GM23338 (cell line): ENCODE measurements around the gene LHX4. TPM values are rescaled to one million over a fixed set of nuclear protein-coding genes. Genes with fewer than 3 reads are reported as not detected.

Experiments
- ATAC-seq: fragments of 200-7000 bp; cut with Tn5 transposase; 3 replicates; pipeline ENCODE4 v1.9.1; 2020
- DNase-seq: peaks from one replicate; pipeline ENCODE4 v3.0.0-alpha.2; 2015; ENCODE audit warnings: low spot score
- H2AFZ ChIP-seq: fragments of 200-600 bp; sonication (generic); 2 replicates; pipeline ENCODE4 v1.8.0; 2016; ENCODE audit warnings: antibody characterized with exemption, mild to moderate bottlenecking, moderate library complexity
- H3F3A ChIP-seq: fragments of 200-600 bp; sonication (generic); replicated peaks from 2 replicates; pipeline ENCODE4 v1.8.0; 2017; ENCODE audit warnings: antibody characterized with exemption, mixed run types, low read depth
- H3K27ac ChIP-seq: fragments of 200-600 bp; sonication (generic); 2 replicates; pipeline ENCODE4 v1.6.1; 2016; ENCODE audit warnings: low read depth
- H3K27me3 ChIP-seq: fragments of 200-600 bp; sonication (generic); 2 replicates; pipeline ENCODE4 v1.8.0; 2016; ENCODE audit warnings: mild to moderate bottlenecking, mixed run types, moderate library complexity; ENCODE audit not compliant: insufficient read depth
- H3K36me3 ChIP-seq: fragments of 200-600 bp; sonication (generic); 2 replicates; pipeline ENCODE4 v1.8.0; 2016; ENCODE audit warnings: mild to moderate bottlenecking; ENCODE audit not compliant: insufficient read depth
- H3K4me1 ChIP-seq: fragments of 200-600 bp; sonication (generic); 2 replicates; pipeline ENCODE4 v1.8.0; 2016; ENCODE audit warnings: mild to moderate bottlenecking, moderate library complexity; ENCODE audit not compliant: insufficient read depth
- H3K4me2 ChIP-seq: fragments of 200-600 bp; sonication (generic); 2 replicates; pipeline ENCODE4 v1.7.1; 2017; ENCODE audit warnings: mixed run types
- H3K4me3 ChIP-seq: fragments of 200-600 bp; sonication (generic); 2 replicates; pipeline ENCODE4 v1.6.1; 2016; ENCODE audit warnings: mixed run types
- H3K79me2 ChIP-seq: fragments of 200-600 bp; sonication (generic); replicated peaks from 2 replicates; pipeline ENCODE4 v1.8.0; 2017; ENCODE audit warnings: mild to moderate bottlenecking; ENCODE audit not compliant: insufficient read depth
- H3K9me2 ChIP-seq: fragments of 200-600 bp; sonication (generic); 2 replicates; pipeline ENCODE4 v1.8.0; 2017; ENCODE audit not compliant: insufficient read depth
- H4K20me1 ChIP-seq: fragments of 200-600 bp; sonication (generic); replicated peaks from 2 replicates; pipeline ENCODE4 v1.8.0; 2017; ENCODE audit warnings: mild to moderate bottlenecking; ENCODE audit not compliant: insufficient read depth
- H3K27ac Mint-ChIP-seq: 2 replicates; pipeline ENCODE4 v1.8.0; 2020; ENCODE audit warnings: inconsistent platforms, mild to moderate bottlenecking, moderate library complexity, mixed read lengths
- H3K27me3 Mint-ChIP-seq: 3 replicates; pipeline ENCODE4 v1.8.0; 2022; ENCODE audit warnings: low read depth, mild to moderate bottlenecking, moderate library complexity, mixed read lengths, inconsistent platforms; ENCODE audit not compliant: insufficient read depth, poor library complexity
- H3K36me3 Mint-ChIP-seq: 3 replicates; pipeline ENCODE4 v1.8.0; 2021; ENCODE audit warnings: low read depth, mild to moderate bottlenecking, inconsistent platforms, moderate library complexity, mixed read lengths
- H3K4me1 Mint-ChIP-seq: 3 replicates; pipeline ENCODE4 v1.8.0; 2020; ENCODE audit warnings: mild to moderate bottlenecking, inconsistent platforms, mixed read lengths
- H3K4me3 Mint-ChIP-seq: 3 replicates; pipeline ENCODE4 v1.8.0; 2021; ENCODE audit warnings: moderate library complexity, mild to moderate bottlenecking, inconsistent platforms, mixed read lengths
- H3K9me3 Mint-ChIP-seq: 3 replicates; pipeline ENCODE4 v1.8.0; 2020; ENCODE audit warnings: moderate library complexity, mild to moderate bottlenecking, inconsistent platforms, mixed read lengths
- CREB1 ChIP-seq: fragments of 250-450 bp; sonication (Bioruptor Pico); IDR thresholded peaks from 2 replicates; pipeline ENCODE4 v1.5.0; 2020; ENCODE audit warnings: low read depth, mild to moderate bottlenecking, moderate library complexity
- CTCF ChIP-seq, 2 experiments: fragments of 200-600 bp in 1 of 2; sonication (generic) in 1 of 2; conservative IDR thresholded peaks; 2 replicates each; pipeline versions ENCODE4 v1.5.1 to v1.6.1; 2016 to 2017; ENCODE audit warnings: antibody characterized with exemption in 2 of 2, low read depth in 2 of 2, mild to moderate bottlenecking in 2 of 2, moderate library complexity in 1 of 2
- EZH2 ChIP-seq: fragments of 200-600 bp; sonication (generic); IDR thresholded peaks from one replicate; pipeline ENCODE4 v1.8.0; 2017; ENCODE audit warnings: antibody characterized with exemption, mild to moderate bottlenecking, low read depth; ENCODE audit not compliant: unreplicated experiment
- EZH2phosphoT487 ChIP-seq: fragments of 200-600 bp; sonication (generic); IDR thresholded peaks from one replicate; pipeline ENCODE4 v1.8.1; 2018; ENCODE audit warnings: antibody characterized with exemption; ENCODE audit not compliant: unreplicated experiment
- JUNB ChIP-seq: IDR thresholded peaks from one replicate; pipeline ENCODE4 v1.6.1; 2016; ENCODE audit warnings: antibody characterized with exemption; ENCODE audit not compliant: unreplicated experiment
- NANOG ChIP-seq: IDR thresholded peaks from 2 replicates; pipeline ENCODE4 v1.6.1; 2016; ENCODE audit warnings: antibody characterized with exemption, borderline replicate concordance
- POLR2AphosphoS5 ChIP-seq: IDR thresholded peaks from 2 replicates; pipeline ENCODE4 v1.6.1; 2016; ENCODE audit warnings: antibody characterized with exemption, low read depth
- STAT1 ChIP-seq: IDR thresholded peaks from one replicate; pipeline ENCODE4 v1.6.1; 2016; ENCODE audit warnings: antibody characterized with exemption; ENCODE audit not compliant: unreplicated experiment
- ZNF114 ChIP-seq: fragments of 250-450 bp; sonication (Bioruptor Pico); IDR thresholded peaks from 2 replicates; pipeline ENCODE4 v1.5.0; 2020; ENCODE audit warnings: mild to moderate bottlenecking, moderate library complexity
- ZNF331 ChIP-seq: fragments of 250-450 bp; sonication (Bioruptor Pico); IDR thresholded peaks from 2 replicates; pipeline ENCODE4 v1.5.0; 2020; ENCODE audit warnings: low read depth, mild to moderate bottlenecking, moderate library complexity
- ZNF462 ChIP-seq: fragments of 250-450 bp; sonication (Bioruptor Pico); IDR thresholded peaks from 2 replicates; pipeline ENCODE4 v1.5.0; 2020; ENCODE audit warnings: mild to moderate bottlenecking, moderate library complexity
- polyA plus RNA-seq: library from polyadenylated mRNA; unstranded; fragments of >200 nt; fragmentation: Nextera tagmentation; extraction: Ambion mirVana; gene quantifications from 2 replicates; pipeline ENCODE4 v1.2.1, GENCODE V29; 2016
- total RNA-seq: library from RNA; depleted of rRNA; stranded (reverse); fragments of >200 nt; shearing (Covaris generic); gene quantifications from 2 replicates; pipeline ENCODE4 v1.2.3, GENCODE V29; 2014
- TF ChIP-seq, protein P1 (sequence below): IDR thresholded peaks from one replicate; pipeline ENCODE4 v1.6.1; 2018; ENCODE audit warnings: antibody characterized with exemption; ENCODE audit not compliant: unreplicated experiment
- TF ChIP-seq, protein P2 (sequence below): IDR thresholded peaks from 2 replicates; pipeline ENCODE4 v1.6.1; 2016; ENCODE audit warnings: antibody characterized with exemption

LHX4 gene
- total and polyA plus RNA-seq, 2 experiments from 2014 or later = 1.4 to 2.5 TPM

DNA sequence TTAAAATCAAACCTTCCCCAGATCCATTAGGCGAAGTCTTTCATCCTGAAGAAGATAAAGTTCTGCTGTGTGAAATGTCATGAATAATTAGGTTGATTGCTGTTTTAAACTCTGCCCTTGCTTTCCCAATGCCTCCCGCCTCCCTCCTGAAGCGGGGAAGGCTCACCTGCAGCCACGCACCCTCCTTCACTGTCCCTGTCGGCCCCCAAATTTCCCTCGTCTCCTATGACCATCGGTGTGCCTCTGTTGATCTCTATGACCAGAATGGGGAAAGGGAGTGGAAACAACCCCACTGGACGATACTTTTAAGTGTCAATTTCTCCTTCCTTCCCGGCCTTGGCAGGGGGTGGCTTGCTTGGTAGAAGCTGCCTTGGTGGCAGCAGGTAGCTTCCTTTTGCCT is 35.1 kb downstream of the LHX4 start:
- no peaks in the 10 kb centered on the region; the same call in 2 of the 3 replicates for H3K9me3 Mint-ChIP-seq
- peaks cover 48% of the 10 kb centered on the region for H3K4me1 Mint-ChIP-seq
- H3K4me2 ChIP-seq = 0 out of 2 replicates have a peak overlapping the region, but pooled peaks have one; percentile 45
- H3K27me3 Mint-ChIP-seq = peaks cover 23% of the 10 kb centered on the region
- ATAC-seq (no peak), DNase-seq (no peak)
- H3K27me3 ChIP-seq = no peaks in the 10 kb centered on the region
- H2AFZ ChIP-seq = no peak overlapping the region
- TF ChIP-seq ZNF462 (CRISPR knock-in tag) (no peak), EZH2 (no peak), JUNB (no peak), CTCF (conservative IDR thresholded peaks at IDR 0.05; ENCODE audit: low read depth in 2 of 2) (no peak), NANOG (no peak), CREB1 (CRISPR knock-in tag) (no peak), STAT1 (no peak), POLR2AphosphoS5 (no peak), ZNF114 (CRISPR knock-in tag) (no peak), ZNF331 (CRISPR knock-in tag) (no peak), EZH2phosphoT487 (no peak)
- TF ChIP-seq, protein P1, sequence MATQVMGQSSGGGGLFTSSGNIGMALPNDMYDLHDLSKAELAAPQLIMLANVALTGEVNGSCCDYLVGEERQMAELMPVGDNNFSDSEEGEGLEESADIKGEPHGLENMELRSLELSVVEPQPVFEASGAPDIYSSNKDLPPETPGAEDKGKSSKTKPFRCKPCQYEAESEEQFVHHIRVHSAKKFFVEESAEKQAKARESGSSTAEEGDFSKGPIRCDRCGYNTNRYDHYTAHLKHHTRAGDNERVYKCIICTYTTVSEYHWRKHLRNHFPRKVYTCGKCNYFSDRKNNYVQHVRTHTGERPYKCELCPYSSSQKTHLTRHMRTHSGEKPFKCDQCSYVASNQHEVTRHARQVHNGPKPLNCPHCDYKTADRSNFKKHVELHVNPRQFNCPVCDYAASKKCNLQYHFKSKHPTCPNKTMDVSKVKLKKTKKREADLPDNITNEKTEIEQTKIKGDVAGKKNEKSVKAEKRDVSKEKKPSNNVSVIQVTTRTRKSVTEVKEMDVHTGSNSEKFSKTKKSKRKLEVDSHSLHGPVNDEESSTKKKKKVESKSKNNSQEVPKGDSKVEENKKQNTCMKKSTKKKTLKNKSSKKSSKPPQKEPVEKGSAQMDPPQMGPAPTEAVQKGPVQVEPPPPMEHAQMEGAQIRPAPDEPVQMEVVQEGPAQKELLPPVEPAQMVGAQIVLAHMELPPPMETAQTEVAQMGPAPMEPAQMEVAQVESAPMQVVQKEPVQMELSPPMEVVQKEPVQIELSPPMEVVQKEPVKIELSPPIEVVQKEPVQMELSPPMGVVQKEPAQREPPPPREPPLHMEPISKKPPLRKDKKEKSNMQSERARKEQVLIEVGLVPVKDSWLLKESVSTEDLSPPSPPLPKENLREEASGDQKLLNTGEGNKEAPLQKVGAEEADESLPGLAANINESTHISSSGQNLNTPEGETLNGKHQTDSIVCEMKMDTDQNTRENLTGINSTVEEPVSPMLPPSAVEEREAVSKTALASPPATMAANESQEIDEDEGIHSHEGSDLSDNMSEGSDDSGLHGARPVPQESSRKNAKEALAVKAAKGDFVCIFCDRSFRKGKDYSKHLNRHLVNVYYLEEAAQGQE = no peak
- TF ChIP-seq, protein P2, sequence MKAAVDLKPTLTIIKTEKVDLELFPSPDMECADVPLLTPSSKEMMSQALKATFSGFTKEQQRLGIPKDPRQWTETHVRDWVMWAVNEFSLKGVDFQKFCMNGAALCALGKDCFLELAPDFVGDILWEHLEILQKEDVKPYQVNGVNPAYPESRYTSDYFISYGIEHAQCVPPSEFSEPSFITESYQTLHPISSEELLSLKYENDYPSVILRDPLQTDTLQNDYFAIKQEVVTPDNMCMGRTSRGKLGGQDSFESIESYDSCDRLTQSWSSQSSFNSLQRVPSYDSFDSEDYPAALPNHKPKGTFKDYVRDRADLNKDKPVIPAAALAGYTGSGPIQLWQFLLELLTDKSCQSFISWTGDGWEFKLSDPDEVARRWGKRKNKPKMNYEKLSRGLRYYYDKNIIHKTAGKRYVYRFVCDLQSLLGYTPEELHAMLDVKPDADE = no peak
- peaks cover 27% of the 10 kb centered on the region for H3K4me1 ChIP-seq
- H3K36me3 Mint-ChIP-seq = no peaks in the 10 kb centered on the region
- H3K4me3 ChIP-seq = no peak overlapping the region
- H3K27ac Mint-ChIP-seq = no peak overlapping the region
- H3K9me2 ChIP-seq = no peaks in the 10 kb centered on the region
- 0 out of 2 replicates have a peak, but pooled peaks cover 6% of the 10 kb centered on the region for H3F3A ChIP-seq
- no peak overlapping the region for H3K27ac ChIP-seq
- H3K4me3 Mint-ChIP-seq = no peak overlapping the region
- no peaks in the 10 kb centered on the region for H3K79me2 ChIP-seq
- no peaks in the 10 kb centered on the region for H3K36me3 ChIP-seq
- no peaks in the 10 kb centered on the region for H4K20me1 ChIP-seq
